IMR-90 (cell line): ENCODE data around the gene MYNN. TPM values are rescaled to one million over a fixed set of nuclear protein-coding genes. Genes with fewer than 3 reads are reported as not detected.

ENCODE experiments used
- ATAC-seq: fragments of 200-7000 bp; cut with Tn5 transposase; 2 replicates; pipeline ENCODE4 v1.9.1; 2020; ENCODE audit warnings: low read depth, mild to moderate bottlenecking, moderate library complexity
- BruUV-seq: library from RNA; stranded (reverse); fragments of 400-500 nt; replicated peaks from 2 replicates; lab custom pipeline; 2021; lab: Mats Ljungman, UMichigan
- CTCF ChIA-PET: fragments of 300-600 bp; formaldehyde crosslinking; extraction: SDS; loops from one replicate; lab custom pipeline; 2021; ENCODE audit warnings: antibody characterized with exemption; lab: Yijun Ruan, JAX
- POLR2A ChIA-PET: fragments of 300-600 bp; sonication (Branson Sonifier 250); formaldehyde crosslinking; loops from one replicate; lab custom pipeline; 2022; ENCODE audit warnings: antibody characterized with exemption; ENCODE audit not compliant: unreplicated experiment; lab: Charles Lee
- DNase-seq: peaks from one replicate; pipeline ENCODE4 v3.0.0; 2013
- H2AFZ ChIP-seq: replicated peaks from 2 replicates; pipeline ENCODE3; 2013; ENCODE audit warnings: low read length, mild to moderate bottlenecking; ENCODE audit not compliant: poor library complexity
- H2AK5ac ChIP-seq: 2 replicates; pipeline ENCODE4 v1.6.1; 2013; ENCODE audit warnings: low read depth, low read length, inconsistent platforms
- H2AK9ac ChIP-seq: replicated peaks from 2 replicates; pipeline ENCODE3; 2013; ENCODE audit warnings: mild to moderate bottlenecking, low read depth, low read length, moderate library complexity; ENCODE audit not compliant: poor library complexity
- H2BK120ac ChIP-seq: 2 replicates; pipeline ENCODE4 v1.6.1; 2013; ENCODE audit warnings: low read depth, low read length, inconsistent platforms
- H2BK15ac ChIP-seq: 3 replicates; pipeline ENCODE4 v1.6.1; 2013; ENCODE audit warnings: low read depth, low read length, inconsistent platforms
- H2BK20ac ChIP-seq: 2 replicates; pipeline ENCODE4 v1.6.1; 2013; ENCODE audit warnings: low read depth, mild to moderate bottlenecking, inconsistent platforms, low read length, moderate library complexity
- H2BK5ac ChIP-seq: 2 replicates; pipeline ENCODE4 v1.6.1; 2013; ENCODE audit warnings: mild to moderate bottlenecking, low read depth, low read length, inconsistent platforms; ENCODE audit not compliant: poor library complexity, severe bottlenecking
- H3K14ac ChIP-seq: replicated peaks from 2 replicates; pipeline ENCODE4 v1.6.1; 2013; ENCODE audit warnings: low read depth, low read length, inconsistent platforms
- H3K18ac ChIP-seq: 2 replicates; pipeline ENCODE4 v1.6.1; 2013; ENCODE audit warnings: low read depth, low read length, control low read depth
- H3K23ac ChIP-seq: 2 replicates; pipeline ENCODE4 v1.6.1; 2013; ENCODE audit warnings: low read depth, low read length, inconsistent platforms
- H3K27ac ChIP-seq: 2 replicates; pipeline ENCODE4 v1.5.1; 2013; ENCODE audit warnings: mild to moderate bottlenecking, control low read depth, low read length; ENCODE audit not compliant: insufficient read depth
- H3K27me3 ChIP-seq: 2 replicates; pipeline ENCODE4 v1.6.1; 2013; ENCODE audit warnings: low read length; ENCODE audit not compliant: control insufficient read depth, insufficient read depth
- H3K36me3 ChIP-seq: 2 replicates; pipeline ENCODE4 v1.6.1; 2013; ENCODE audit warnings: low read length, mixed read lengths; ENCODE audit not compliant: control insufficient read depth, insufficient read depth
- H3K4ac ChIP-seq: 2 replicates; pipeline ENCODE4 v1.6.1; 2013; ENCODE audit warnings: low read depth, low read length, inconsistent platforms
- H3K4me1 ChIP-seq: 2 replicates; pipeline ENCODE4 v1.6.1; 2013; ENCODE audit warnings: low read length, mixed read lengths; ENCODE audit not compliant: control insufficient read depth, insufficient read depth
- H3K4me2 ChIP-seq: 2 replicates; pipeline ENCODE4 v1.6.1; 2013; ENCODE audit warnings: low read depth, mild to moderate bottlenecking, control low read depth, low read length, moderate library complexity
- H3K4me3 ChIP-seq: 2 replicates; pipeline ENCODE4 v1.5.1; 2013; ENCODE audit warnings: low read depth, mild to moderate bottlenecking, control low read depth, low read length, moderate library complexity; ENCODE audit not compliant: insufficient read depth
- H3K56ac ChIP-seq: 2 replicates; pipeline ENCODE4 v1.6.1; 2013; ENCODE audit warnings: low read length, inconsistent platforms; ENCODE audit not compliant: insufficient read depth; ENCODE audit errors: extremely low read depth
- H3K79me1 ChIP-seq, 2 experiments: 2 replicates each; pipeline ENCODE4 v1.6.1; 2013; ENCODE audit warnings: low read length in 2 of 2, inconsistent platforms in 1 of 2, low read depth in 1 of 2
- H3K9ac ChIP-seq: 2 replicates; pipeline ENCODE4 v1.6.1; 2013; ENCODE audit warnings: low read depth, low read length, control low read depth
- H3K9me1 ChIP-seq: 2 replicates; pipeline ENCODE4 v1.6.1; 2013; ENCODE audit warnings: low read length, inconsistent platforms; ENCODE audit not compliant: insufficient read depth
- H3K9me3 ChIP-seq: 2 replicates; pipeline ENCODE4 v1.6.1; 2013; ENCODE audit warnings: low read length; ENCODE audit not compliant: control insufficient read depth, insufficient read depth
- H4K20me1 ChIP-seq: 2 replicates; pipeline ENCODE4 v1.6.1; 2013; ENCODE audit warnings: low read length, inconsistent platforms; ENCODE audit not compliant: insufficient read depth
- H4K5ac ChIP-seq: 2 replicates; pipeline ENCODE4 v1.6.1; 2013; ENCODE audit warnings: mild to moderate bottlenecking, low read depth, low read length, control low read depth
- H4K8ac ChIP-seq, 2 experiments: 2 replicates each; pipeline ENCODE4 v1.6.1; 2013; ENCODE audit warnings: low read depth in 2 of 2, low read length in 2 of 2, control low read depth in 1 of 2, inconsistent platforms in 1 of 2
- H4K91ac ChIP-seq: 2 replicates; pipeline ENCODE4 v1.6.1; 2013; ENCODE audit warnings: low read depth, low read length, inconsistent platforms; ENCODE audit not compliant: insufficient read depth
- FOS ChIP-seq: fragments of 150-350 bp; IDR thresholded peaks from 2 replicates; pipeline ENCODE4 v1.6.1; 2016; ENCODE audit warnings: low read depth, low read length
- MAZ ChIP-seq: IDR thresholded peaks from 2 replicates; pipeline ENCODE4 v1.6.1; 2012; ENCODE audit warnings: low read depth, mild to moderate bottlenecking, low read length, improper control_type of control experiment, moderate library complexity, borderline replicate concordance
- MXI1 ChIP-seq: IDR thresholded peaks from 2 replicates; pipeline ENCODE4 v1.6.1; 2012; ENCODE audit warnings: low read depth, mild to moderate bottlenecking, low read length, moderate library complexity, borderline replicate concordance
- SMC3 ChIP-seq: fragments of 150-350 bp; IDR thresholded peaks from 2 replicates; pipeline ENCODE4 v1.6.1; 2016; ENCODE audit warnings: low read depth, mild to moderate bottlenecking, antibody characterized with exemption, low read length, moderate library complexity
- WGBS, 2 experiments: methylation state at CpG; one replicate each; pipeline versions ENCODE4 v1.1.5 to v1.1.7; 2013; ENCODE audit warnings: missing lambda C conversion rate in 2 of 2; ENCODE audit not compliant: insufficient read length in 1 of 2; ENCODE audit errors: extremely low coverage in 2 of 2; 5-methylcytosine and 5-hydroxymethylcytosine counted together
- dilution Hi-C: fragments of 300-500 bp; cut with HindIII; formaldehyde crosslinking; loops from one replicate; pipeline ENCODE4 v1.14.3; 2018; ENCODE audit warnings: low sequenced_read_pairs; ENCODE audit not compliant: unreplicated experiment
- in situ Hi-C: fragments of 300-500 bp; cut with MboI; formaldehyde crosslinking; loops from 3 replicates; pipeline ENCODE4 v1.14.3; 2019; ENCODE audit warnings: low sequenced_read_pairs, inconsistent platforms, mixed read lengths
- intact Hi-C: fragments of 100-400 bp; cut with micrococcal nuclease; formaldehyde crosslinking; loops from 2 replicates; pipeline ENCODE4 v1.10.0; 2022
- polyA plus RNA-seq, 3 experiments: library from polyadenylated mRNA; depleted of rRNA; stranded (reverse); fragments of >200 nt; gene quantifications; 2 replicates each; pipeline ENCODE4 v1.2.3, GENCODE V29; 2012; ENCODE audit warnings: low replicate concordance in 1 of 3
- total RNA-seq: library from RNA; depleted of rRNA; stranded (reverse); fragments of >200 nt; gene quantifications from 2 replicates; pipeline ENCODE4 v1.2.3, GENCODE V29; 2012

The MYNN gene
- total and polyA plus RNA-seq, 2 of the 4 experiments (the other 2 are of a cell fraction), result 11.8 to 26.9 TPM

- dilution Hi-C loops, result no loop called here
- no peak overlapping the region; the same call in 1 of the 2 replicates for H3K23ac ChIP-seq
- H2BK15ac ChIP-seq, result no peak overlapping the region
- H3K27ac ChIP-seq, result peak overlapping the region; percentile 47
- H2AK9ac ChIP-seq, result peak overlapping the region; percentile 60
- CTCF ChIA-PET, result interaction anchor here (0.6 kb wide), 1 partner anchor 27 kb away, joined by 3 read pairs; no protein-coding TSS in a partner anchor
- peak overlapping the region; percentile 68 for H3K4me2 ChIP-seq
- 0 out of 2 replicates have a peak overlapping the region, but pooled peaks have one; percentile 41 for H3K14ac ChIP-seq
- peak; percentile 91 for DNase-seq
- H3K56ac ChIP-seq, result peak overlapping the region; percentile 22; the same call in 1 of the 2 replicates
- H4K5ac ChIP-seq, result no peak overlapping the region
- H3K4ac ChIP-seq, result peak overlapping the region; percentile 48; the same call in 1 of the 2 replicates
- H4K8ac ChIP-seq, result peak overlapping the region; percentile 62 to 70; a peak in 2 of 4 replicates
- no peaks in the 10 kb centered on the region for H3K9me3 ChIP-seq
- no peaks in the 10 kb centered on the region for H4K20me1 ChIP-seq
- no TSS peak for BruUV-seq
- peaks cover 0 to 3% of the 10 kb centered on the region in 2 experiments; a peak in 1 of 4 replicates for H3K79me1 ChIP-seq
- peak overlapping the region; percentile 7 for H3K9ac ChIP-seq
- no peak for TF ChIP-seq MAZ
- no peak for TF ChIP-seq SMC3
- TF ChIP-seq MXI1, result 0 out of 2 replicates have a peak, but pooled peaks have one; percentile 6
- peak; percentile 48; the same call in 1 of the 2 replicates for TF ChIP-seq FOS
- no peak overlapping the region for H2BK20ac ChIP-seq
- no peak overlapping the region for H2BK5ac ChIP-seq
- H3K18ac ChIP-seq, result no peak overlapping the region
- no peak overlapping the region for H2BK120ac ChIP-seq
- in situ Hi-C loops, result no loop called here
- H2AK5ac ChIP-seq, result no peak overlapping the region
- intact Hi-C loops, result loop anchor here (5.0 kb wide), 1 partner anchor 34 kb away; no protein-coding TSS in a partner anchor
- ATAC-seq, result peak; percentile 73
- no peaks in the 10 kb centered on the region for H3K36me3 ChIP-seq
- H3K27me3 ChIP-seq, result no peaks in the 10 kb centered on the region
- 6% methylated on average over 9 of the region's 29 CpGs; no CpG with 5 or more reads in 1 of the 2 experiments for WGBS, 2 experiments
- H3K4me3 ChIP-seq, result peak overlapping the region; percentile 29
- H2AFZ ChIP-seq, result peak overlapping the region; percentile 99
- no peak overlapping the region; the same call in 1 of the 2 replicates for H4K91ac ChIP-seq
- POLR2A ChIA-PET, result interaction anchor here (0.5 to 0.8 kb wide), 2 partner anchors 21 to 48 kb away, joined by 3 to 5 read pairs; no protein-coding TSS in a partner anchor
- H3K4me1 ChIP-seq, result peaks cover 3% of the 10 kb centered on the region
- H3K9me1 ChIP-seq, result peaks cover 9% of the 10 kb centered on the region
Measured at GRCh38 chr3:169811631-169812331, 38.6 kb downstream of the MYNN start.
